PC-9 (cell line): Measurements from ENCODE around the gene SLC6A3. TPM values are rescaled to one million over a fixed set of nuclear protein-coding genes. Genes with fewer than 3 reads are reported as not detected.

Experiments
- BruUV-seq: library from RNA; stranded (reverse); fragments of 400-500 nt; replicated peaks from 2 replicates; lab custom pipeline; 2021; lab: Mats Ljungman, UMichigan
- CTCF ChIA-PET: fragments of 300-600 bp; sonication (Branson Sonifier 250); formaldehyde crosslinking; loops from one replicate; lab custom pipeline; 2022; ENCODE audit warnings: antibody characterized with exemption; lab: Charles Lee
- POLR2A ChIA-PET: fragments of 300-600 bp; sonication (Branson Sonifier 250); formaldehyde crosslinking; loops from one replicate; lab custom pipeline; 2022; ENCODE audit warnings: antibody characterized with exemption; ENCODE audit not compliant: unreplicated experiment; lab: Charles Lee
- DNase-seq, 2 experiments: peaks; one replicate each; pipeline versions ENCODE4 v3.0.0 to v3.0.0-alpha.2; 2015 to 2022; ENCODE audit warnings: mixed read lengths in 1 of 2
- H2AFZ ChIP-seq: fragments of 200-600 bp; sonication (generic); 2 replicates; pipeline ENCODE4 v1.8.1; 2017; ENCODE audit warnings: antibody characterized with exemption
- H3F3A ChIP-seq: fragments of 200-600 bp; sonication (generic); 2 replicates; pipeline ENCODE4 v1.8.1; 2017; ENCODE audit warnings: antibody characterized with exemption, mild to moderate bottlenecking, low read depth; ENCODE audit not compliant: insufficient read depth
- H3K27ac ChIP-seq: fragments of 200-600 bp; sonication (generic); 2 replicates; pipeline ENCODE4 v1.6.1; 2016; ENCODE audit warnings: mixed run types
- H3K27me3 ChIP-seq: fragments of 200-600 bp; sonication (generic); 2 replicates; pipeline ENCODE4 v1.6.1; 2016; ENCODE audit warnings: low read depth, mixed run types; ENCODE audit not compliant: insufficient read depth
- H3K36me3 ChIP-seq: fragments of 200-600 bp; sonication (generic); 2 replicates; pipeline ENCODE4 v1.6.1; 2016; ENCODE audit warnings: low read depth, mixed run types
- H3K4me1 ChIP-seq: fragments of 200-600 bp; sonication (generic); replicated peaks from 2 replicates; pipeline ENCODE4 v1.6.1; 2016; ENCODE audit warnings: mixed run types; ENCODE audit not compliant: insufficient read depth
- H3K4me2 ChIP-seq: fragments of 200-600 bp; sonication (generic); 2 replicates; pipeline ENCODE4 v1.6.1; 2017; ENCODE audit warnings: mixed run types
- H3K4me3 ChIP-seq: fragments of 200-600 bp; sonication (generic); 2 replicates; pipeline ENCODE4 v1.6.1; 2016; ENCODE audit warnings: mixed run types
- H3K79me2 ChIP-seq: fragments of 200-600 bp; sonication (generic); 2 replicates; pipeline ENCODE4 v1.6.1; 2017; ENCODE audit warnings: low read depth, mixed run types
- H3K9me2 ChIP-seq: fragments of 200-600 bp; sonication (generic); 2 replicates; pipeline ENCODE4 v1.8.1; 2017; ENCODE audit warnings: mild to moderate bottlenecking; ENCODE audit not compliant: insufficient read depth
- H3K9me3 ChIP-seq: fragments of 200-600 bp; sonication (generic); 2 replicates; pipeline ENCODE4 v1.8.1; 2016; ENCODE audit warnings: low read depth; ENCODE audit not compliant: insufficient read depth
- H4K20me1 ChIP-seq: fragments of 200-600 bp; sonication (generic); 2 replicates; pipeline ENCODE4 v1.8.1; 2017; ENCODE audit not compliant: insufficient read depth
- EZH2 ChIP-seq: fragments of 200-600 bp; sonication (generic); IDR thresholded peaks from 2 replicates; pipeline ENCODE4 v1.8.0; 2017; ENCODE audit warnings: antibody characterized with exemption, low read depth
- intact Hi-C: fragments of 100-400 bp; cut with micrococcal nuclease; formaldehyde crosslinking; loops from one replicate; pipeline ENCODE4 v1.10.0; 2022; ENCODE audit not compliant: unreplicated experiment
- total RNA-seq: library from RNA; stranded (reverse); gene quantifications from 2 replicates; pipeline ENCODE4 v1.2.3, GENCODE V29; 2021
- TF ChIP-seq, protein P1 (sequence below): fragments of 200-600 bp; sonication (generic); conservative IDR thresholded peaks from 2 replicates; pipeline ENCODE4 v1.6.1; 2017; ENCODE audit warnings: mixed run types, antibody characterized with exemption, mild to moderate bottlenecking, moderate library complexity

SLC6A3 gene
- total RNA-seq, 1 experiment from 2014 or later: not detected

GRCh38 chr5:1446602-1447343 is 1.5 kb upstream of the SLC6A3 start:
- Histone ChIP-seq H2AFZ (no peak overlapping the region), H3K9me2 (no peaks in the 10 kb centered on the region)

GRCh38 chr5:1445689-1446601 is 705 bp upstream of the SLC6A3 start:
- Histone ChIP-seq H3K4me2 (no peak overlapping the region), H3K27me3 (peaks cover 85% of the 10 kb centered on the region), H3K4me3 (no peak overlapping the region), H3K9me3 (no peaks in the 10 kb centered on the region), H4K20me1 (no peaks in the 10 kb centered on the region; the same call in 1 of the 2 replicates), H3K79me2 (no peaks in the 10 kb centered on the region), H3K9me2 (no peaks in the 10 kb centered on the region), H3K27ac (no peak overlapping the region), H2AFZ (no peak overlapping the region), H3K4me1 (no peaks in the 10 kb centered on the region), H3K36me3 (no peaks in the 10 kb centered on the region), H3F3A (no peaks in the 10 kb centered on the region)
- intact Hi-C loops: loop anchor here (10.0 kb wide), 1 partner anchor 241 kb away; the partner anchor contains the start of gene SLC6A19
- TF ChIP-seq, protein P1, sequence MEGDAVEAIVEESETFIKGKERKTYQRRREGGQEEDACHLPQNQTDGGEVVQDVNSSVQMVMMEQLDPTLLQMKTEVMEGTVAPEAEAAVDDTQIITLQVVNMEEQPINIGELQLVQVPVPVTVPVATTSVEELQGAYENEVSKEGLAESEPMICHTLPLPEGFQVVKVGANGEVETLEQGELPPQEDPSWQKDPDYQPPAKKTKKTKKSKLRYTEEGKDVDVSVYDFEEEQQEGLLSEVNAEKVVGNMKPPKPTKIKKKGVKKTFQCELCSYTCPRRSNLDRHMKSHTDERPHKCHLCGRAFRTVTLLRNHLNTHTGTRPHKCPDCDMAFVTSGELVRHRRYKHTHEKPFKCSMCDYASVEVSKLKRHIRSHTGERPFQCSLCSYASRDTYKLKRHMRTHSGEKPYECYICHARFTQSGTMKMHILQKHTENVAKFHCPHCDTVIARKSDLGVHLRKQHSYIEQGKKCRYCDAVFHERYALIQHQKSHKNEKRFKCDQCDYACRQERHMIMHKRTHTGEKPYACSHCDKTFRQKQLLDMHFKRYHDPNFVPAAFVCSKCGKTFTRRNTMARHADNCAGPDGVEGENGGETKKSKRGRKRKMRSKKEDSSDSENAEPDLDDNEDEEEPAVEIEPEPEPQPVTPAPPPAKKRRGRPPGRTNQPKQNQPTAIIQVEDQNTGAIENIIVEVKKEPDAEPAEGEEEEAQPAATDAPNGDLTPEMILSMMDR: no peak
- no peak for TF ChIP-seq EZH2
- CTCF ChIA-PET: no interaction called here
- no TSS peak for BruUV-seq
- POLR2A ChIA-PET: no interaction called here
- DNase-seq: no peak

More at GRCh38 chr5:1446602-1447343, 1.5 kb upstream of the SLC6A3 start:
- H3F3A ChIP-seq: no peaks in the 10 kb centered on the region
- H3K9me3 ChIP-seq: no peaks in the 10 kb centered on the region
- H3K36me3 ChIP-seq: no peaks in the 10 kb centered on the region
- no peaks in the 10 kb centered on the region for H3K4me1 ChIP-seq
- H3K27me3 ChIP-seq: peaks cover 85% of the 10 kb centered on the region
- H3K27ac ChIP-seq: no peak overlapping the region
- H3K4me3 ChIP-seq: no peak overlapping the region
- no TSS peak for BruUV-seq
- ChIA-PET POLR2A (no interaction called here), CTCF (no interaction called here)
- intact Hi-C loops: loop anchor here (10.0 kb wide), 1 partner anchor 242 kb away; the partner anchor contains the start of gene SLC6A19
- H3K79me2 ChIP-seq: no peaks in the 10 kb centered on the region
- H4K20me1 ChIP-seq: no peaks in the 10 kb centered on the region; the same call in 1 of the 2 replicates
- no peak for DNase-seq
- no peak overlapping the region for H3K4me2 ChIP-seq
- TF ChIP-seq EZH2: no peak
- TF ChIP-seq, protein P1: no peak

- no peak for TF ChIP-seq EZH2
- TF ChIP-seq, protein P1: no peak
- no peak overlapping the region for H3K4me3 ChIP-seq
- no peak for DNase-seq
- H3K4me2 ChIP-seq: no peak overlapping the region
- no peaks in the 10 kb centered on the region for H3K4me1 ChIP-seq
- no peaks in the 10 kb centered on the region; the same call in 1 of the 2 replicates for H4K20me1 ChIP-seq
- POLR2A ChIA-PET: no interaction called here
- intact Hi-C loops: loop anchor here (10.0 kb wide), 1 partner anchor 240 kb away; the partner anchor contains the start of gene SLC6A19
- H3K36me3 ChIP-seq: no peaks in the 10 kb centered on the region
- H3K9me3 ChIP-seq: no peaks in the 10 kb centered on the region
- H3K27me3 ChIP-seq: peaks cover 85% of the 10 kb centered on the region
- no peaks in the 10 kb centered on the region for H3F3A ChIP-seq
- no peaks in the 10 kb centered on the region for H3K79me2 ChIP-seq
- H2AFZ ChIP-seq: no peak overlapping the region
- BruUV-seq: no TSS peak
- CTCF ChIA-PET: no interaction called here
- no peak overlapping the region for H3K27ac ChIP-seq
- no peaks in the 10 kb centered on the region for H3K9me2 ChIP-seq
Observed at GRCh38 chr5:1444361-1445189, 665 bp downstream of the SLC6A3 start.
